Vagina (tissue), 2 donors: ENCODE measurements around the gene CIAO2B.

Source experiments
- CTCF ChIP-seq, 3 experiments: fragments of 450-650 bp in 2 of 3; fragments of 200-600 bp in 1 of 3; sonication (generic) in 1 of 3; IDR thresholded peaks; one replicate each; pipeline ENCODE4 v1.5.1; 2017 to 2019; ENCODE audit warnings: antibody characterized with exemption in 3 of 3, mild to moderate bottlenecking in 2 of 3, moderate library complexity in 2 of 3
- POLR2A ChIP-seq, 2 donors: fragments of 450-650 bp; IDR thresholded peaks; one replicate each; pipeline ENCODE4 v1.6.1; 2017; ENCODE audit warnings: antibody characterized with exemption in 2 of 2, mild to moderate bottlenecking in 2 of 2, moderate library complexity in 2 of 2
- POLR2AphosphoS5 ChIP-seq, 2 donors: sonication (generic); formaldehyde crosslinking; IDR thresholded peaks; one replicate each; pipeline ENCODE4 v1.9.0; 2017; ENCODE audit warnings: antibody characterized with exemption in 2 of 2, mild to moderate bottlenecking in 2 of 2, low read depth in 1 of 2; ENCODE audit not compliant: insufficient read depth in 1 of 2

- no peak for TF ChIP-seq POLR2A (IDR thresholded peaks at IDR 0.05)
- TF ChIP-seq POLR2AphosphoS5 (IDR thresholded peaks at IDR 0.05; ENCODE audit: insufficient read depth in 1 of 2, low read depth in 1 of 2) = no peak
- no peak for TF ChIP-seq CTCF (IDR thresholded peaks at IDR 0.05)
Measured at GRCh38 chr16:66964049-66964448, 29.8 kb upstream of the CIAO2B start.
